HEK293 (cell line): Measurements from ENCODE around the gene UGT2B17.

Experiments
- CTCF ChIA-PET: fragments of 350-600 bp; formaldehyde crosslinking; extraction: SDS; loops from one replicate; lab custom pipeline; 2021; ENCODE audit warnings: antibody characterized with exemption; lab: Yijun Ruan, JAX
- POLR2A ChIA-PET: fragments of 300-600 bp; formaldehyde crosslinking; extraction: SDS; loops from one replicate; lab custom pipeline; 2020; ENCODE audit warnings: antibody characterized with exemption, inconsistent platforms; lab: Yijun Ruan, JAX
- H3K27ac ChIP-seq: fragments of 200-500 bp; sonication (Bioruptor generic); 2 replicates; pipeline ENCODE4 v1.5.1; 2014; ENCODE audit warnings: low read depth, low read length, control low read depth, inconsistent platforms; ENCODE audit errors: extremely low read depth
- H3K36me3 ChIP-seq, 2 experiments: fragments of 200-500 bp in 1 of 2; sonication (Bioruptor generic) in 1 of 2; 1 replicate in 1 of 2; 2 replicates in 1 of 2; pipeline ENCODE4 v1.5.1; 2014 to 2017; ENCODE audit warnings: inconsistent platforms in 2 of 2, low read length in 2 of 2; ENCODE audit not compliant: control insufficient read depth in 2 of 2, insufficient read depth in 1 of 2
- H3K4me1 ChIP-seq: fragments of 200-500 bp; sonication (Bioruptor generic); 2 replicates; pipeline ENCODE4 v1.5.1; 2014; ENCODE audit warnings: mild to moderate bottlenecking, low read length, inconsistent platforms; ENCODE audit not compliant: control insufficient read depth, insufficient read depth
- H3K4me3 ChIP-seq: 2 replicates; pipeline ENCODE4 v1.5.1; 2011; ENCODE audit warnings: low read depth, mild to moderate bottlenecking, control low read depth, low read length, moderate library complexity
- H3K9me3 ChIP-seq: fragments of 200-500 bp; sonication (Bioruptor generic); 2 replicates; pipeline ENCODE4 v1.5.1; 2014; ENCODE audit warnings: low read depth, low read length, inconsistent platforms; ENCODE audit not compliant: control insufficient read depth, insufficient read depth
- BCL11A ChIP-seq: fragments of 450-650 bp; formaldehyde crosslinking; IDR thresholded peaks from 2 replicates; pipeline ENCODE4 v1.5.1; 2016; ENCODE audit warnings: low read depth, missing biosample characterization, missing genetic modification characterization
- CTCF ChIP-seq: fragments of 450-650 bp; formaldehyde crosslinking; IDR thresholded peaks from 2 replicates; pipeline ENCODE4 v1.5.1; 2016; ENCODE audit warnings: missing biosample characterization, missing genetic modification characterization
- HIC1 ChIP-seq: fragments of 450-650 bp; formaldehyde crosslinking; IDR thresholded peaks from 2 replicates; pipeline ENCODE4 v1.5.1; 2016; ENCODE audit warnings: missing biosample characterization, missing genetic modification characterization
- HOXC10 ChIP-seq: sonication (generic); formaldehyde crosslinking; IDR thresholded peaks from 2 replicates; pipeline ENCODE4 v1.8.1; 2023; ENCODE audit warnings: mild to moderate bottlenecking, missing genetic modification reagents
- KLF10 ChIP-seq: fragments of 450-650 bp; IDR thresholded peaks from 2 replicates; pipeline ENCODE4 v1.5.1; 2018; ENCODE audit warnings: missing biosample characterization, mild to moderate bottlenecking, missing genetic modification characterization
- KLF7 ChIP-seq: fragments of 450-650 bp; formaldehyde crosslinking; IDR thresholded peaks from 2 replicates; pipeline ENCODE4 v1.5.1; 2016; ENCODE audit warnings: missing biosample characterization, missing genetic modification characterization, borderline replicate concordance
- SCRT2 ChIP-seq: fragments of 450-650 bp; formaldehyde crosslinking; IDR thresholded peaks from 2 replicates; pipeline ENCODE4 v1.5.1; 2016; ENCODE audit warnings: missing biosample characterization, missing genetic modification characterization
- TRIM28 ChIP-seq: IDR thresholded peaks from 2 replicates; pipeline ENCODE4 v1.6.1; 2011; ENCODE audit warnings: low read length, control low read depth, borderline replicate concordance
- YY1 ChIP-seq: fragments of 450-650 bp; formaldehyde crosslinking; IDR thresholded peaks from 2 replicates; pipeline ENCODE4 v1.5.1; 2018; ENCODE audit warnings: missing biosample characterization, missing genetic modification characterization
- ZBTB6 ChIP-seq: fragments of 450-650 bp; formaldehyde crosslinking; IDR thresholded peaks from 2 replicates; pipeline ENCODE4 v1.5.1; 2017; ENCODE audit warnings: missing biosample characterization, missing genetic modification characterization
- ZNF121 ChIP-seq: fragments of 450-650 bp; formaldehyde crosslinking; IDR thresholded peaks from 2 replicates; pipeline ENCODE4 v1.5.1; 2016; ENCODE audit warnings: missing biosample characterization, missing genetic modification characterization
- ZNF174 ChIP-seq: fragments of 450-650 bp; formaldehyde crosslinking; IDR thresholded peaks from 2 replicates; pipeline ENCODE4 v1.5.0; 2017; ENCODE audit warnings: missing biosample characterization, mild to moderate bottlenecking, missing genetic modification characterization
- ZNF211 ChIP-seq: fragments of 450-650 bp; formaldehyde crosslinking; IDR thresholded peaks from 2 replicates; pipeline ENCODE4 v1.5.1; 2016; ENCODE audit warnings: low read depth, missing biosample characterization, missing genetic modification characterization
- ZNF302 ChIP-seq: fragments of 450-650 bp; formaldehyde crosslinking; IDR thresholded peaks from 2 replicates; pipeline ENCODE4 v1.5.1; 2016; ENCODE audit warnings: missing biosample characterization, missing genetic modification characterization, low read depth
- ZNF394 ChIP-seq: fragments of 450-650 bp; formaldehyde crosslinking; IDR thresholded peaks from 2 replicates; pipeline ENCODE4 v1.5.1; 2016; ENCODE audit warnings: missing biosample characterization, missing genetic modification characterization, mild to moderate bottlenecking, moderate library complexity, borderline replicate concordance
- ZNF404 ChIP-seq: fragments of 450-650 bp; formaldehyde crosslinking; IDR thresholded peaks from 2 replicates; pipeline ENCODE4 v1.5.1; 2017; ENCODE audit warnings: missing biosample characterization, missing genetic modification characterization
- ZNF521 ChIP-seq: fragments of 450-650 bp; formaldehyde crosslinking; IDR thresholded peaks from 2 replicates; pipeline ENCODE4 v1.5.1; 2017; ENCODE audit warnings: missing biosample characterization, mild to moderate bottlenecking, missing genetic modification characterization
- ZNF596 ChIP-seq: fragments of 450-650 bp; IDR thresholded peaks from 2 replicates; pipeline ENCODE4 v1.5.0; 2018; ENCODE audit warnings: missing biosample characterization, mild to moderate bottlenecking, missing genetic modification characterization, moderate library complexity
- ZNF623 ChIP-seq: fragments of 450-650 bp; formaldehyde crosslinking; IDR thresholded peaks from 2 replicates; pipeline ENCODE4 v1.5.1; 2016; ENCODE audit warnings: missing biosample characterization, missing genetic modification characterization
- ZNF626 ChIP-seq: fragments of 450-650 bp; sonication (Bioruptor Pico); formaldehyde crosslinking; IDR thresholded peaks from 2 replicates; pipeline ENCODE4 v1.5.1; 2018; ENCODE audit warnings: missing biosample characterization, missing genetic modification characterization, inconsistent platforms
- ZNF629 ChIP-seq: fragments of 450-650 bp; formaldehyde crosslinking; IDR thresholded peaks from 2 replicates; pipeline ENCODE4 v1.5.1; 2017; ENCODE audit warnings: missing biosample characterization, missing genetic modification characterization
- ZNF701 ChIP-seq: fragments of 450-650 bp; formaldehyde crosslinking; IDR thresholded peaks from 2 replicates; pipeline ENCODE4 v1.5.1; 2016; ENCODE audit warnings: missing biosample characterization, missing genetic modification characterization
- ZNF791 ChIP-seq: fragments of 450-650 bp; formaldehyde crosslinking; IDR thresholded peaks from 2 replicates; pipeline ENCODE4 v1.5.1; 2016; ENCODE audit warnings: missing biosample characterization, missing genetic modification characterization
- ZNF792 ChIP-seq: fragments of 450-650 bp; formaldehyde crosslinking; IDR thresholded peaks from 2 replicates; pipeline ENCODE4 v1.5.1; 2016; ENCODE audit warnings: missing biosample characterization, missing genetic modification characterization
- ZSCAN16 ChIP-seq: fragments of 450-650 bp; formaldehyde crosslinking; IDR thresholded peaks from 2 replicates; pipeline ENCODE4 v1.5.1; 2016; ENCODE audit warnings: missing biosample characterization, missing genetic modification characterization
- TF ChIP-seq, protein P1 (sequence below): fragments of 450-650 bp; formaldehyde crosslinking; IDR thresholded peaks from 2 replicates; pipeline ENCODE4 v1.5.1; 2017; ENCODE audit warnings: missing biosample characterization, missing genetic modification characterization
- TF ChIP-seq, protein P2 (sequence below): fragments of 450-650 bp; formaldehyde crosslinking; IDR thresholded peaks from 2 replicates; pipeline ENCODE4 v1.5.1; 2016; ENCODE audit warnings: missing biosample characterization, missing genetic modification characterization
- TF ChIP-seq, protein P3 (sequence below): fragments of 450-650 bp; IDR thresholded peaks from 2 replicates; pipeline ENCODE4 v1.5.1; 2018; ENCODE audit warnings: missing biosample characterization, missing genetic modification characterization

UGT2B17 gene

DNA sequence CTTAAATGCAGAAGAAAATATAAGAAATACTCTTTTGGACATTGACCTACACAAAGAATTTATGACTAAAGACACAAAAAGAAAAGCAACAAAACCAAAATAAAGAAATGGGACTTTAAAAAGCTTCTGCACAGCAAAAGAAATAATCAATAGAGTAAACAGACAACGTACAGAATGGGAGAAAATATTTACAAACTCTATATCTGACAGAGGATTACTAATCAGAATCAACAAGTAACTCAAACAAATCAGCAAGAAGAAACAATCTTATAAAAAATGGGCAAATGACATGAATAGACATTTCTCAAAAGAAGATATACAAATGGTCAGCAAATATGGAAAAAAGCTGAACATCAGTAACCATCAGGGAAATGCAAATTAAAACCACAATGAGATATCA, 37.6 kb upstream of the UGT2B17 start:
- no peaks in the 10 kb centered on the region for H3K36me3 ChIP-seq
- ChIA-PET POLR2A (no interaction called here), CTCF (no interaction called here)
- no peak overlapping the region for H3K27ac ChIP-seq
- TF ChIP-seq ZNF404 (tag by site-specific recombination) (no peak), ZNF521 (tag by site-specific recombination) (no peak), ZNF623 (tag by site-specific recombination) (no peak), ZNF629 (tag by site-specific recombination) (no peak), CTCF (tag by site-specific recombination) (no peak), ZNF626 (tag by site-specific recombination) (no peak), HIC1 (tag by site-specific recombination) (no peak), BCL11A (no peak), KLF10 (tag by site-specific recombination) (no peak), ZNF302 (tag by site-specific recombination) (no peak), ZNF121 (tag by site-specific recombination) (no peak)
- TF ChIP-seq, protein P1, sequence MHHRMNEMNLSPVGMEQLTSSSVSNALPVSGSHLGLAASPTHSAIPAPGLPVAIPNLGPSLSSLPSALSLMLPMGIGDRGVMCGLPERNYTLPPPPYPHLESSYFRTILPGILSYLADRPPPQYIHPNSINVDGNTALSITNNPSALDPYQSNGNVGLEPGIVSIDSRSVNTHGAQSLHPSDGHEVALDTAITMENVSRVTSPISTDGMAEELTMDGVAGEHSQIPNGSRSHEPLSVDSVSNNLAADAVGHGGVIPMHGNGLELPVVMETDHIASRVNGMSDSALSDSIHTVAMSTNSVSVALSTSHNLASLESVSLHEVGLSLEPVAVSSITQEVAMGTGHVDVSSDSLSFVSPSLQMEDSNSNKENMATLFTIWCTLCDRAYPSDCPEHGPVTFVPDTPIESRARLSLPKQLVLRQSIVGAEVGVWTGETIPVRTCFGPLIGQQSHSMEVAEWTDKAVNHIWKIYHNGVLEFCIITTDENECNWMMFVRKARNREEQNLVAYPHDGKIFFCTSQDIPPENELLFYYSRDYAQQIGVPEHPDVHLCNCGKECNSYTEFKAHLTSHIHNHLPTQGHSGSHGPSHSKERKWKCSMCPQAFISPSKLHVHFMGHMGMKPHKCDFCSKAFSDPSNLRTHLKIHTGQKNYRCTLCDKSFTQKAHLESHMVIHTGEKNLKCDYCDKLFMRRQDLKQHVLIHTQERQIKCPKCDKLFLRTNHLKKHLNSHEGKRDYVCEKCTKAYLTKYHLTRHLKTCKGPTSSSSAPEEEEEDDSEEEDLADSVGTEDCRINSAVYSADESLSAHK (tag by site-specific recombination) = no peak
- no peaks in the 10 kb centered on the region for H3K9me3 ChIP-seq
- no peaks in the 10 kb centered on the region for H3K4me1 ChIP-seq
- H3K4me3 ChIP-seq = no peak overlapping the region

DNA sequence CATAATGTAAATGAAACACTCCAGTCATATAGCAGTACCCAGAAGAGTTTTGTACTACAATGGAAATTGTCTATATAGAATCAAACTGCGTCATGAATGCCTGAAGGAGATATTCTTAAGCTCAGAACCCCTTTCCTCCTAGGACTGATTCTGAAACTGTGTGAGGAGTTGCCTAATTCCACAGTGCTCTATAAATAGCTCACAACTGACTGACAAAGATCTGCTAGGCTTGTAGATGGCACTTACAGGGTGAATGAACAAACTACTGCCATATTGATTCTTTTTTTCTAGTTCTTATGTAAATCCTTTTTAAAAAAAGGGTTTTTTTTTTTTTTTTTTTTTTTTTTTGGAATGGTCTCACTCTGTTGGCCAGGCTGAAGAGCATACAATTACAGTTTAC, 30.1 kb upstream of the UGT2B17 start:
- no peaks in the 10 kb centered on the region for H3K4me1 ChIP-seq
- no peak overlapping the region for H3K27ac ChIP-seq
- CTCF ChIA-PET = no interaction called here
- POLR2A ChIA-PET = no interaction called here
- no peaks in the 10 kb centered on the region for H3K36me3 ChIP-seq
- H3K4me3 ChIP-seq = no peak overlapping the region
- H3K9me3 ChIP-seq = no peaks in the 10 kb centered on the region
- TF ChIP-seq, protein P2, sequence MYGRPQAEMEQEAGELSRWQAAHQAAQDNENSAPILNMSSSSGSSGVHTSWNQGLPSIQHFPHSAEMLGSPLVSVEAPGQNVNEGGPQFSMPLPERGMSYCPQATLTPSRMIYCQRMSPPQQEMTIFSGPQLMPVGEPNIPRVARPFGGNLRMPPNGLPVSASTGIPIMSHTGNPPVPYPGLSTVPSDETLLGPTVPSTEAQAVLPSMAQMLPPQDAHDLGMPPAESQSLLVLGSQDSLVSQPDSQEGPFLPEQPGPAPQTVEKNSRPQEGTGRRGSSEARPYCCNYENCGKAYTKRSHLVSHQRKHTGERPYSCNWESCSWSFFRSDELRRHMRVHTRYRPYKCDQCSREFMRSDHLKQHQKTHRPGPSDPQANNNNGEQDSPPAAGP (tag by site-specific recombination) = no peak
- no peak for TF ChIP-seq ZBTB6 (tag by site-specific recombination)
- no peak for TF ChIP-seq TRIM28
- TF ChIP-seq ZNF174 (tag by site-specific recombination) = no peak
- no peak for TF ChIP-seq ZNF701 (tag by site-specific recombination)
- no peak for TF ChIP-seq ZNF792 (tag by site-specific recombination)
- TF ChIP-seq ZNF791 = no peak
- TF ChIP-seq ZNF394 (tag by site-specific recombination) = no peak
- no peak for TF ChIP-seq ZSCAN16 (tag by site-specific recombination)
- TF ChIP-seq, protein P3, sequence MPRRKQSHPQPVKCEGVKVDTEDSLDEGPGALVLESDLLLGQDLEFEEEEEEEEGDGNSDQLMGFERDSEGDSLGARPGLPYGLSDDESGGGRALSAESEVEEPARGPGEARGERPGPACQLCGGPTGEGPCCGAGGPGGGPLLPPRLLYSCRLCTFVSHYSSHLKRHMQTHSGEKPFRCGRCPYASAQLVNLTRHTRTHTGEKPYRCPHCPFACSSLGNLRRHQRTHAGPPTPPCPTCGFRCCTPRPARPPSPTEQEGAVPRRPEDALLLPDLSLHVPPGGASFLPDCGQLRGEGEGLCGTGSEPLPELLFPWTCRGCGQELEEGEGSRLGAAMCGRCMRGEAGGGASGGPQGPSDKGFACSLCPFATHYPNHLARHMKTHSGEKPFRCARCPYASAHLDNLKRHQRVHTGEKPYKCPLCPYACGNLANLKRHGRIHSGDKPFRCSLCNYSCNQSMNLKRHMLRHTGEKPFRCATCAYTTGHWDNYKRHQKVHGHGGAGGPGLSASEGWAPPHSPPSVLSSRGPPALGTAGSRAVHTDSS (tag by site-specific recombination) = no peak
- TF ChIP-seq HOXC10 (CRISPR knock-in tag) = no peak
- TF ChIP-seq SCRT2 (tag by site-specific recombination) = no peak
- TF ChIP-seq ZNF596 (tag by site-specific recombination) = no peak
- no peak for TF ChIP-seq ZNF211
- no peak for TF ChIP-seq YY1 (tag by site-specific recombination)
- TF ChIP-seq KLF7 = no peak
